Upper lobe of left lung (tissue), 6 donors: ENCODE measurements around the gene C10orf71. TPM values are rescaled to one million over a fixed set of nuclear protein-coding genes. Genes with fewer than 3 reads are reported as not detected.

Experiments
- ATAC-seq, 2 donors: fragments of 200-7000 bp; cut with Tn5 transposase; one replicate each; pipeline ENCODE4 v1.9.1; 2022; ENCODE audit warnings: mild to moderate bottlenecking in 2 of 2, moderate library complexity in 2 of 2; ENCODE audit not compliant: low FRiP score in 2 of 2
- DNase-seq, 2 donors: peaks; one replicate each; pipeline ENCODE4 v3.0.0-alpha.2; 2019 to 2020
- H3K27ac ChIP-seq, 4 donors: fragments of 200-600 bp; sonication (generic); one replicate each; pipeline ENCODE4 v1.5.1; 2016 to 2019
- H3K27me3 ChIP-seq, 4 donors: fragments of 200-600 bp; sonication (generic); one replicate each; pipeline ENCODE4 v1.5.1; 2017 to 2019
- H3K36me3 ChIP-seq, 4 donors: fragments of 200-600 bp; sonication (generic); one replicate each; pipeline ENCODE4 v1.5.1; 2016 to 2019
- H3K4me1 ChIP-seq, 4 donors: fragments of 200-600 bp; sonication (generic); one replicate each; pipeline ENCODE4 v1.5.1; 2018 to 2019
- H3K4me3 ChIP-seq, 4 donors: fragments of 200-600 bp; sonication (generic); one replicate each; pipeline ENCODE4 v1.5.1; 2017 to 2019; ENCODE audit warnings: mild to moderate bottlenecking in 2 of 4, moderate library complexity in 1 of 4
- H3K9me3 ChIP-seq, 4 donors: fragments of 200-600 bp; sonication (generic); one replicate each; pipeline ENCODE4 v1.5.1; 2018 to 2019
- EP300 ChIP-seq, 4 donors: sonication (generic); formaldehyde crosslinking; IDR thresholded peaks; one replicate each; pipeline ENCODE4 v1.5.1; 2017; ENCODE audit warnings: antibody characterized with exemption in 4 of 4, control low read depth in 2 of 4
- POLR2A ChIP-seq, 4 donors: fragments of 450-650 bp; IDR thresholded peaks; one replicate each; pipeline ENCODE4 v1.5.1; 2016 to 2017; ENCODE audit warnings: antibody characterized with exemption in 4 of 4, mild to moderate bottlenecking in 2 of 4
- POLR2AphosphoS5 ChIP-seq, 2 donors: sonication (generic); formaldehyde crosslinking; IDR thresholded peaks; one replicate each; pipeline ENCODE4 v1.5.1; 2017; ENCODE audit warnings: antibody characterized with exemption in 2 of 2
- WGBS, 2 donors: methylation state at CpG; one replicate each; pipeline ENCODE4 v1.1.5; 2017 to 2018; 5-methylcytosine and 5-hydroxymethylcytosine counted together
- total RNA-seq, 6 donors: library from RNA; depleted of rRNA in 4 of 6; stranded (reverse); fragments of >200 nt in 4 of 6; gene quantifications; one replicate each; pipeline versions ENCODE4 v1.1.0 to v1.2.1, GENCODE V29; 2016 to 2021
- TF ChIP-seq, protein P1 (sequence below), 6 experiments: fragments of 450-650 bp in 4 of 6; fragments of 200-600 bp in 2 of 6; sonication (generic) in 2 of 6; IDR thresholded peaks; one replicate each; pipeline ENCODE4 v1.5.1; 2016 to 2019; ENCODE audit warnings: antibody characterized with exemption in 6 of 6
- donor health status: DM: no; HTN: no; CAD: no; lungs with moderate emphysema.
- donor health status: DM: no; HTN: yes; CAD: no; lungs with severe emphysema.

C10orf71 gene
- total RNA-seq, 6 donors from 2014 or later, result not detected

DNA sequence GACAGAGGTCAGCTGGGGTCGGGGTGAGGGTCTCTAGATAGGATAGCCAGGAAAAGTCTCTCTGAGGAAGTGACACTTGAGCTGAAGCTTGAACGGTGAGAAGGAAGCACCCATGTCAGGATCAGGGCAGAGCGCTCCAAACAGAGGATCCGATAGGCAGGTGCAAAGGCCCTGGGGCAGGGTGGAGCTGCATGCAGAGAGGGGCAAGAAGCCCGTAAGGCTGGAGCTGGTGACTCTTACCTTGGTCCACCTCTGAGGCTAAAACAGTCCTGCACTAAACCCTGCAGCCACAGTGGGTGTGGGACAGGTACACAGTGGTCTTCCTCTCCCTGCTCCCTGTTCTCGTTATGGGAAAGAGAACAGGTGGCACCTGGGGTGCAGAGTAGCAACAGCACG lies 5.8 kb upstream of the C10orf71 start:
- H3K36me3 ChIP-seq, result no peaks in the 10 kb centered on the region
- H3K4me3 ChIP-seq, result no peak overlapping the region
- WGBS, 2 donors, result 77 to 83% methylated on average over 7 of the region's 7 CpGs
- H3K27ac ChIP-seq, result no peak overlapping the region
- H3K27me3 ChIP-seq, result no peaks in the 10 kb centered on the region
- DNase-seq (no peak), ATAC-seq (no peak)
- no peaks in the 10 kb centered on the region for H3K9me3 ChIP-seq
- no peak for TF ChIP-seq POLR2A (IDR thresholded peaks at IDR 0.05)
- no peak for TF ChIP-seq EP300 (IDR thresholded peaks at IDR 0.05)
- TF ChIP-seq, protein P1, sequence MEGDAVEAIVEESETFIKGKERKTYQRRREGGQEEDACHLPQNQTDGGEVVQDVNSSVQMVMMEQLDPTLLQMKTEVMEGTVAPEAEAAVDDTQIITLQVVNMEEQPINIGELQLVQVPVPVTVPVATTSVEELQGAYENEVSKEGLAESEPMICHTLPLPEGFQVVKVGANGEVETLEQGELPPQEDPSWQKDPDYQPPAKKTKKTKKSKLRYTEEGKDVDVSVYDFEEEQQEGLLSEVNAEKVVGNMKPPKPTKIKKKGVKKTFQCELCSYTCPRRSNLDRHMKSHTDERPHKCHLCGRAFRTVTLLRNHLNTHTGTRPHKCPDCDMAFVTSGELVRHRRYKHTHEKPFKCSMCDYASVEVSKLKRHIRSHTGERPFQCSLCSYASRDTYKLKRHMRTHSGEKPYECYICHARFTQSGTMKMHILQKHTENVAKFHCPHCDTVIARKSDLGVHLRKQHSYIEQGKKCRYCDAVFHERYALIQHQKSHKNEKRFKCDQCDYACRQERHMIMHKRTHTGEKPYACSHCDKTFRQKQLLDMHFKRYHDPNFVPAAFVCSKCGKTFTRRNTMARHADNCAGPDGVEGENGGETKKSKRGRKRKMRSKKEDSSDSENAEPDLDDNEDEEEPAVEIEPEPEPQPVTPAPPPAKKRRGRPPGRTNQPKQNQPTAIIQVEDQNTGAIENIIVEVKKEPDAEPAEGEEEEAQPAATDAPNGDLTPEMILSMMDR (IDR thresholded peaks at IDR 0.05), result no peak
- H3K4me1 ChIP-seq, result peaks cover 0 to 3% (median under 1%) of the 10 kb centered on the region in 4 donors

DNA sequence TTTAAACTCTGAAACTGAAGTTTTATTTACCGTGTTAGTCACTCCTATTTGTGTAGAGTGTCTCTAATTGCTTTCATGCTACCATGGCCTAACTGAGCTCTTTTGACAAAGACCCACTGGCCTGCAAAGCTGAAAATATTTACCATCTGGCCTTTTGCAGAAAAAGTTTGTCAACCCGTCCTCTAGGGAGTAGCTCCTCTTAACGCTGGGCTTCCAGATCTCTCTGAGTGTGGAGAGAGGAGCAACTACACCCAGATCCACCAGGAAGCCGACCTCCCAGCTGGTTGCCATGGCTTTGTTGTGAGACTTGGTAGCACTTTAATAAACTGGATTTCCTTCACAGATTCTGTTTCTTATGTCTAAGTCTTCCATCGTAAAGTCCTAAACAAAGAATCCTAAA lies 4.2 kb upstream of the C10orf71 start:
- Histone ChIP-seq H3K4me3 (no peak overlapping the region), H3K4me1 (peaks cover 0 to 7% (median 5%) of the 10 kb centered on the region in 4 donors), H3K36me3 (no peaks in the 10 kb centered on the region), H3K9me3 (no peaks in the 10 kb centered on the region), H3K27ac (no peak overlapping the region), H3K27me3 (no peaks in the 10 kb centered on the region)
- ATAC-seq, result no peak
- WGBS, 2 donors, result 88% methylated on average over 5 of the region's 5 CpGs
- TF ChIP-seq, protein P1 (IDR thresholded peaks at IDR 0.05), result no peak
- no peak for TF ChIP-seq EP300 (IDR thresholded peaks at IDR 0.05)
- no peak for TF ChIP-seq POLR2AphosphoS5 (IDR thresholded peaks at IDR 0.05)
- TF ChIP-seq POLR2A (IDR thresholded peaks at IDR 0.05), result no peak
- DNase-seq, result no peak

DNA sequence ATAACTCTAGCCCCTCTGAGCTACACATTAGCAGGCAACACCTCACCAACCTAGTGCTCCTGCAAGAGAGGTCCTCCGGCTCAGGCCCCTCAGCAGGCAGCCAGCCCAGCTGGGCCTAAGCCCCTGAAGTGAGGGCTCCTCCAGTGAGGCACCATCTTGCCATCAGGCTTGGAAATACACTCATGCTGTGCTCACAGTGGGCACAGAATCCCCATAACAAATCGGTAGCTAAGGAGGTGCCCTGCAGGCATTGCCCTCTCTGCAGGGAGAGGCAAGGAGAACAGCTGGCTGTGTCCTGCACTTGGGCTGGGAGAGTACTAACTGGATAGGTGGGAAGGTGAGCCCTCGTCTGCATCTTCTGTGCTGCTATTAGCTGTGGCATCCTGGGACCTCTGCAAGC lies 3.7 kb upstream of the C10orf71 start:
- no peaks in the 10 kb centered on the region for H3K27me3 ChIP-seq
- H3K9me3 ChIP-seq, result no peaks in the 10 kb centered on the region
- ATAC-seq (no peak), DNase-seq (no peak)
- H3K27ac ChIP-seq, result no peak overlapping the region
- WGBS, 2 donors, result 87 to 100% methylated on average over 1 to 3 of the region's 3 CpGs
- no peak overlapping the region for H3K4me3 ChIP-seq
- TF ChIP-seq EP300 (IDR thresholded peaks at IDR 0.05) (no peak), POLR2A (IDR thresholded peaks at IDR 0.05) (no peak), POLR2AphosphoS5 (IDR thresholded peaks at IDR 0.05) (no peak)
- TF ChIP-seq, protein P1 (IDR thresholded peaks at IDR 0.05), result no peak
- no peaks in the 10 kb centered on the region for H3K36me3 ChIP-seq
- peaks cover 0 to 7% (median 5%) of the 10 kb centered on the region in 4 donors for H3K4me1 ChIP-seq

DNA sequence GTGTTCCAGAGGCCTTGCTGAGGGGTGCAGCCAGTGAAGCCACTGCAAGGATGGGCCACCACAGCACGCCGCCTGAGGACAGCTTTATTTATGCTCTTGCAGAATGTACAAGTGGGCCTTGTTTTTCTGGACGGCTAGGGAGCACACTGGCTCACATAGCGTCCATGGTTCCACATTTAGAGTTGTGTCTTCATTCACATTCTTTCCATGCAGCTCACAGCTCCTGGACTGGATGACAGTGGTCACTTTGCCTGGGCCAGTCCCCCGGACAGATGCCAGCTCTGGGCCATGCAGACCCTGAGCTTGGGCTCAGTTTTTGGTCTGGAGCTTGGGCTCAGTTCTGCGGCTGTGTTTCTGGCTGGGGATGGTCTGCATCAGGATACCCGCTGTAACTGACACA lies 2.6 kb upstream of the C10orf71 start:
- ATAC-seq, result no peak
- Histone ChIP-seq H3K27me3 (no peaks in the 10 kb centered on the region), H3K9me3 (no peaks in the 10 kb centered on the region), H3K36me3 (no peaks in the 10 kb centered on the region), H3K4me1 (peaks cover 0 to 7% (median 5%) of the 10 kb centered on the region in 4 donors), H3K27ac (no peak overlapping the region), H3K4me3 (no peak overlapping the region)
- no peak for DNase-seq
- TF ChIP-seq EP300 (IDR thresholded peaks at IDR 0.05), result no peak
- TF ChIP-seq, protein P1 (IDR thresholded peaks at IDR 0.05), result no peak
- no peak for TF ChIP-seq POLR2AphosphoS5 (IDR thresholded peaks at IDR 0.05)
- TF ChIP-seq POLR2A (IDR thresholded peaks at IDR 0.05), result no peak
- 91 to 96% methylated on average over 7 of the region's 7 CpGs for WGBS, 2 donors

DNA sequence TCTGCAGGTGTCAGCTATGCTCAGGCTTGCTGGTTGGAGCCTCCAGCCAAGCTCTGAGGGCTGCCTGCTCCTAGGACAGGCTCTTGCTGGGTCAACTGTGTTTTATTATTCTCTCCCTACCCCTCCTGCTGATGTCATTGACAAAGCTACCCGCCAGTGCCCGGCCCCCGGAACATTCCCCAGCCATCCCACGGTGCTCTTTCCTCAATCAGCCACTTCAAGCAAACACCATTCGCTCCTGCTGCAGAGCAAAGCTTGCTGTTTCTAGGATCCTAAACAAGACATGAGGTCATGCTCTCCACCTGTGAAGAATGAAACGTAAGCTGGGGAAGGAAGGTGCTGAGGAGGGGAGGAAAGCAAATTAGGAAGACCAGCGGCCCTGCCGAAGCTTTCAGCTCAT lies 2.1 kb upstream of the C10orf71 start:
- Histone ChIP-seq H3K36me3 (no peaks in the 10 kb centered on the region), H3K27me3 (no peaks in the 10 kb centered on the region), H3K4me3 (no peak overlapping the region), H3K27ac (no peak overlapping the region), H3K9me3 (no peaks in the 10 kb centered on the region), H3K4me1 (peaks cover 0 to 7% (median 5%) of the 10 kb centered on the region in 4 donors)
- ATAC-seq, result no peak
- WGBS, 2 donors, result 79 to 85% methylated on average over 8 of the region's 8 CpGs
- DNase-seq, result no peak
- no peak for TF ChIP-seq POLR2A (IDR thresholded peaks at IDR 0.05)
- TF ChIP-seq, protein P1 (IDR thresholded peaks at IDR 0.05), result no peak
- no peak for TF ChIP-seq POLR2AphosphoS5 (IDR thresholded peaks at IDR 0.05)
- no peak for TF ChIP-seq EP300 (IDR thresholded peaks at IDR 0.05)
